Measurements from ENCODE around the gene ZC3H12A.

GRCh38 chr1:37452416-37452815 lies 22.0 kb upstream of the ZC3H12A start:
- TF ChIP-seq, protein P1, sequence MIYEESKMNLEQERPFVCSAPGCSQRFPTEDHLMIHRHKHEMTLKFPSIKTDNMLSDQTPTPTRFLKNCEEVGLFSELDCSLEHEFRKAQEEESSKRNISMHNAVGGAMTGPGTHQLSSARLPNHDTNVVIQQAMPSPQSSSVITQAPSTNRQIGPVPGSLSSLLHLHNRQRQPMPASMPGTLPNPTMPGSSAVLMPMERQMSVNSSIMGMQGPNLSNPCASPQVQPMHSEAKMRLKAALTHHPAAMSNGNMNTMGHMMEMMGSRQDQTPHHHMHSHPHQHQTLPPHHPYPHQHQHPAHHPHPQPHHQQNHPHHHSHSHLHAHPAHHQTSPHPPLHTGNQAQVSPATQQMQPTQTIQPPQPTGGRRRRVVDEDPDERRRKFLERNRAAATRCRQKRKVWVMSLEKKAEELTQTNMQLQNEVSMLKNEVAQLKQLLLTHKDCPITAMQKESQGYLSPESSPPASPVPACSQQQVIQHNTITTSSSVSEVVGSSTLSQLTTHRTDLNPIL (CRISPR knock-in tag; IDR thresholded peaks at IDR 0.05; ENCODE audit: low read depth): no peak
- TF ChIP-seq PATZ1 (CRISPR knock-in tag; IDR thresholded peaks at IDR 0.05; ENCODE audit: borderline replicate concordance): no peak
- TF ChIP-seq TOX (CRISPR knock-in tag; IDR thresholded peaks at IDR 0.05; ENCODE audit: borderline replicate concordance): no peak
- no peak for TF ChIP-seq ZFP30 (CRISPR knock-in tag; IDR thresholded peaks at IDR 0.05)
- TF ChIP-seq ESRRG (CRISPR knock-in tag; IDR thresholded peaks at IDR 0.05): no peak
- TF ChIP-seq, protein P2, sequence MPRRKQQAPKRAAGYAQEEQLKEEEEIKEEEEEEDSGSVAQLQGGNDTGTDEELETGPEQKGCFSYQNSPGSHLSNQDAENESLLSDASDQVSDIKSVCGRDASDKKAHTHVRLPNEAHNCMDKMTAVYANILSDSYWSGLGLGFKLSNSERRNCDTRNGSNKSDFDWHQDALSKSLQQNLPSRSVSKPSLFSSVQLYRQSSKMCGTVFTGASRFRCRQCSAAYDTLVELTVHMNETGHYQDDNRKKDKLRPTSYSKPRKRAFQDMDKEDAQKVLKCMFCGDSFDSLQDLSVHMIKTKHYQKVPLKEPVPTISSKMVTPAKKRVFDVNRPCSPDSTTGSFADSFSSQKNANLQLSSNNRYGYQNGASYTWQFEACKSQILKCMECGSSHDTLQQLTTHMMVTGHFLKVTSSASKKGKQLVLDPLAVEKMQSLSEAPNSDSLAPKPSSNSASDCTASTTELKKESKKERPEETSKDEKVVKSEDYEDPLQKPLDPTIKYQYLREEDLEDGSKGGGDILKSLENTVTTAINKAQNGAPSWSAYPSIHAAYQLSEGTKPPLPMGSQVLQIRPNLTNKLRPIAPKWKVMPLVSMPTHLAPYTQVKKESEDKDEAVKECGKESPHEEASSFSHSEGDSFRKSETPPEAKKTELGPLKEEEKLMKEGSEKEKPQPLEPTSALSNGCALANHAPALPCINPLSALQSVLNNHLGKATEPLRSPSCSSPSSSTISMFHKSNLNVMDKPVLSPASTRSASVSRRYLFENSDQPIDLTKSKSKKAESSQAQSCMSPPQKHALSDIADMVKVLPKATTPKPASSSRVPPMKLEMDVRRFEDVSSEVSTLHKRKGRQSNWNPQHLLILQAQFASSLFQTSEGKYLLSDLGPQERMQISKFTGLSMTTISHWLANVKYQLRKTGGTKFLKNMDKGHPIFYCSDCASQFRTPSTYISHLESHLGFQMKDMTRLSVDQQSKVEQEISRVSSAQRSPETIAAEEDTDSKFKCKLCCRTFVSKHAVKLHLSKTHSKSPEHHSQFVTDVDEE (CRISPR knock-in tag; IDR thresholded peaks at IDR 0.05): no peak
- no peak for TF ChIP-seq ZFP3 (CRISPR knock-in tag; IDR thresholded peaks at IDR 0.05)
- no peak for TF ChIP-seq CSDC2 (CRISPR knock-in tag; IDR thresholded peaks at IDR 0.05)
- no peak for TF ChIP-seq ARNTL (CRISPR knock-in tag; IDR thresholded peaks at IDR 0.05; ENCODE audit: borderline replicate concordance, low read depth)
- TF ChIP-seq, protein P3, sequence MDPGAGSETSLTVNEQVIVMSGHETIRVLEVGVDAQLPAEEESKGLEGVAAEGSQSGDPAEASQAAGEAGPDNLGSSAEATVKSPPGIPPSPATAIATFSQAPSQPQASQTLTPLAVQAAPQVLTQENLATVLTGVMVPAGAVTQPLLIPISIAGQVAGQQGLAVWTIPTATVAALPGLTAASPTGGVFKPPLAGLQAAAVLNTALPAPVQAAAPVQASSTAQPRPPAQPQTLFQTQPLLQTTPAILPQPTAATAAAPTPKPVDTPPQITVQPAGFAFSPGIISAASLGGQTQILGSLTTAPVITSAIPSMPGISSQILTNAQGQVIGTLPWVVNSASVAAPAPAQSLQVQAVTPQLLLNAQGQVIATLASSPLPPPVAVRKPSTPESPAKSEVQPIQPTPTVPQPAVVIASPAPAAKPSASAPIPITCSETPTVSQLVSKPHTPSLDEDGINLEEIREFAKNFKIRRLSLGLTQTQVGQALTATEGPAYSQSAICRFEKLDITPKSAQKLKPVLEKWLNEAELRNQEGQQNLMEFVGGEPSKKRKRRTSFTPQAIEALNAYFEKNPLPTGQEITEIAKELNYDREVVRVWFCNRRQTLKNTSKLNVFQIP (CRISPR knock-in tag; IDR thresholded peaks at IDR 0.05; ENCODE audit: borderline replicate concordance, low read depth): no peak
